H1 (cell line): ENCODE results near the gene TNFRSF11A. TPM values are rescaled to one million over a fixed set of nuclear protein-coding genes. Genes with fewer than 3 reads are reported as not detected.
A peak's percentile ranks its signal among the peaks of the same experiment; 100 is the strongest.

Experiments
- CTCF ChIA-PET: fragments of 300-600 bp; sonication (Branson Sonifier 250); formaldehyde crosslinking; loops from one replicate; lab custom pipeline; 2021; ENCODE audit not compliant: partially characterized antibody; lab: Charles Lee
- POLR2A ChIA-PET: fragments of 300-600 bp; sonication (Branson Sonifier 250); formaldehyde crosslinking; loops from one replicate; lab custom pipeline; 2021; ENCODE audit warnings: inconsistent platforms; ENCODE audit not compliant: partially characterized antibody; lab: Charles Lee
- DNase-seq, 2 experiments: peaks; one replicate each; pipeline versions ENCODE4 v3.0.0 to v3.0.0-alpha.2; 2010 to 2022; ENCODE audit warnings: low spot score in 2 of 2, low read depth in 1 of 2, mixed read lengths in 1 of 2
- FAIRE-seq: peaks from 2 replicates; lab custom pipeline; 2011; peaks lifted over from hg19 to GRCh38; lab: Jason Lieb, UNC
- H2AFZ ChIP-seq: 2 replicates; pipeline ENCODE4 v1.8.1; 2012; ENCODE audit warnings: low read length, inconsistent platforms
- H2AK5ac ChIP-seq: 2 replicates; pipeline ENCODE4 v1.6.1; 2013; ENCODE audit warnings: low read depth, low read length
- H2BK120ac ChIP-seq: replicated peaks from 2 replicates; pipeline ENCODE3; 2013; ENCODE audit warnings: low read depth, low read length, inconsistent platforms
- H2BK12ac ChIP-seq: 2 replicates; pipeline ENCODE4 v1.6.1; 2013; ENCODE audit warnings: low read depth, low read length
- H2BK15ac ChIP-seq: 2 replicates; pipeline ENCODE4 v1.6.1; 2013; ENCODE audit warnings: low read length
- H2BK20ac ChIP-seq: 2 replicates; pipeline ENCODE4 v1.6.1; 2013; ENCODE audit warnings: low read length
- H2BK5ac ChIP-seq: 2 replicates; pipeline ENCODE4 v1.6.1; 2013; ENCODE audit warnings: low read depth, low read length
- H3K14ac ChIP-seq: 2 replicates; pipeline ENCODE4 v1.6.1; 2013; ENCODE audit warnings: inconsistent platforms; ENCODE audit not compliant: insufficient read length
- H3K18ac ChIP-seq: 2 replicates; pipeline ENCODE4 v1.6.1; 2013; ENCODE audit warnings: low read length; ENCODE audit errors: extremely low read depth
- H3K23ac ChIP-seq: 2 replicates; pipeline ENCODE4 v1.6.1; 2013; ENCODE audit warnings: inconsistent platforms; ENCODE audit not compliant: insufficient read length
- H3K23me2 ChIP-seq: 2 replicates; pipeline ENCODE4 v1.6.1; 2013; ENCODE audit warnings: low read depth, low read length
- H3K27ac ChIP-seq: 2 replicates; pipeline ENCODE4 v1.6.1; 2011; ENCODE audit warnings: low read depth, low read length, inconsistent platforms
- H3K27me3 ChIP-seq, 4 experiments: replicated peaks in 1 of 4; 1 replicate in 1 of 4; 2 replicates in 3 of 4; pipeline versions ENCODE4 v1.6.1 to v1.8.1; 2011 to 2013; ENCODE audit warnings: low read length in 3 of 4, mild to moderate bottlenecking in 3 of 4, inconsistent platforms in 2 of 4, mixed read lengths in 2 of 4, moderate library complexity in 1 of 4; ENCODE audit not compliant: control insufficient read depth in 3 of 4, insufficient read depth in 3 of 4; ENCODE audit errors: extremely low read depth in 1 of 4
- H3K36me3 ChIP-seq, 4 experiments: 2 replicates each; pipeline versions ENCODE4 v1.6.1 to v1.8.1; 2011 to 2013; ENCODE audit warnings: mild to moderate bottlenecking in 4 of 4, low read length in 3 of 4, moderate library complexity in 2 of 4, control low read depth in 1 of 4, inconsistent platforms in 1 of 4; ENCODE audit not compliant: insufficient read depth in 4 of 4, control insufficient read depth in 2 of 4
- H3K4ac ChIP-seq: replicated peaks from 2 replicates; pipeline ENCODE3; 2013; ENCODE audit warnings: low read length, low read depth, mixed read lengths, inconsistent platforms; ENCODE audit not compliant: insufficient read length
- H3K4me1 ChIP-seq, 4 experiments: replicated peaks in 1 of 4; 1 replicate in 1 of 4; 2 replicates in 3 of 4; pipeline versions ENCODE4 v1.6.1 to v1.8.1; 2011 to 2013; ENCODE audit warnings: low read length in 3 of 4, inconsistent platforms in 2 of 4, mixed read lengths in 1 of 4; ENCODE audit not compliant: insufficient read depth in 4 of 4, control insufficient read depth in 3 of 4
- H3K4me2 ChIP-seq, 2 experiments: 2 replicates each; pipeline versions ENCODE4 v1.6.1 to v1.8.1; 2011 to 2013; ENCODE audit warnings: low read depth in 2 of 2, low read length in 2 of 2, control low read depth in 1 of 2, inconsistent platforms in 1 of 2, mild to moderate bottlenecking in 1 of 2; ENCODE audit not compliant: insufficient read depth in 1 of 2
- H3K4me3 ChIP-seq, 4 experiments: fragments of 200-600, 300-600 bp in 1 of 4; sonication (generic), shearing (Covaris generic), sonication (Bioruptor Twin) in 1 of 4; 2 replicates each; pipeline versions ENCODE4 v1.5.1 to v1.8.1; 2011 to 2016; ENCODE audit warnings: low read length in 4 of 4, low read depth in 3 of 4, control low read depth in 2 of 4, inconsistent platforms in 2 of 4, mild to moderate bottlenecking in 2 of 4, mixed read lengths in 1 of 4, moderate library complexity in 1 of 4; ENCODE audit not compliant: insufficient read depth in 2 of 4; ENCODE audit errors: extremely low read depth in 1 of 4
- H3K56ac ChIP-seq: replicated peaks from 2 replicates; pipeline ENCODE3; 2013; ENCODE audit warnings: low read depth, mild to moderate bottlenecking, mixed read lengths, low read length, inconsistent platforms; ENCODE audit not compliant: insufficient read length
- H3K79me1 ChIP-seq: 2 replicates; pipeline ENCODE4 v1.6.1; 2013; ENCODE audit warnings: low read depth, low read length, control low read depth
- H3K79me2 ChIP-seq, 2 experiments: 2 replicates each; pipeline versions ENCODE4 v1.6.1 to v1.8.1; 2012 to 2013; ENCODE audit warnings: low read length in 2 of 2, mild to moderate bottlenecking in 2 of 2, inconsistent platforms in 1 of 2; ENCODE audit not compliant: insufficient read depth in 2 of 2, control insufficient read depth in 1 of 2
- H3K9ac ChIP-seq, 4 experiments: replicated peaks in 1 of 4; 1 replicate in 1 of 4; 2 replicates in 3 of 4; pipeline versions ENCODE4 v1.6.1 to v1.8.1; 2011 to 2013; ENCODE audit warnings: low read depth in 3 of 4, low read length in 3 of 4, control low read depth in 2 of 4, mild to moderate bottlenecking in 2 of 4, moderate library complexity in 2 of 4, inconsistent platforms in 1 of 4; ENCODE audit errors: extremely low read depth in 1 of 4
- H3K9me3 ChIP-seq, 2 experiments: 2 replicates each; pipeline versions ENCODE4 v1.6.1 to v1.8.1; 2012 to 2013; ENCODE audit warnings: mild to moderate bottlenecking in 2 of 2, moderate library complexity in 2 of 2, control low read depth in 1 of 2, inconsistent platforms in 1 of 2, low read depth in 1 of 2, low read length in 1 of 2, mixed read lengths in 1 of 2; ENCODE audit not compliant: insufficient read depth in 2 of 2
- H4K20me1 ChIP-seq, 2 experiments: replicated peaks in 1 of 2; 2 replicates each; pipeline versions ENCODE3 to v1.8.1; 2011 to 2013; ENCODE audit warnings: inconsistent platforms in 2 of 2, low read length in 2 of 2, mild to moderate bottlenecking in 1 of 2; ENCODE audit not compliant: insufficient read depth in 2 of 2, control insufficient read depth in 1 of 2
- H4K5ac ChIP-seq: 2 replicates; pipeline ENCODE4 v1.6.1; 2013; ENCODE audit warnings: low read length, low read depth, mixed read lengths, inconsistent platforms; ENCODE audit not compliant: insufficient read length
- H4K8ac ChIP-seq: 2 replicates; pipeline ENCODE4 v1.8.0; 2013; ENCODE audit warnings: mild to moderate bottlenecking, moderate library complexity, low read length, inconsistent platforms; ENCODE audit not compliant: insufficient read depth; ENCODE audit errors: extremely low read depth
- H4K91ac ChIP-seq: replicated peaks from 2 replicates; pipeline ENCODE3; 2013; ENCODE audit warnings: low read length, mixed read lengths, inconsistent platforms; ENCODE audit not compliant: insufficient read length
- BACH1 ChIP-seq: IDR thresholded peaks from 2 replicates; pipeline ENCODE4 v1.6.1; 2012; ENCODE audit warnings: low read length, improper control_type of control experiment
- RAD21 ChIP-seq, 2 experiments: IDR thresholded peaks in 1 of 2; conservative IDR thresholded peaks in 1 of 2; 2 replicates each; pipeline ENCODE4 v1.6.1; 2011; ENCODE audit warnings: low read depth in 2 of 2, low read length in 2 of 2, improper control_type of control experiment in 1 of 2, inconsistent platforms in 1 of 2, mild to moderate bottlenecking in 1 of 2, moderate library complexity in 1 of 2
- RFX5 ChIP-seq: IDR thresholded peaks from 2 replicates; pipeline ENCODE4 v1.6.1; 2011; ENCODE audit warnings: low read depth, low read length, improper control_type of control experiment, borderline replicate concordance
- TAF7 ChIP-seq: optimal IDR thresholded peaks from 2 replicates; pipeline ENCODE3; 2011; ENCODE audit warnings: low read depth, mild to moderate bottlenecking, inconsistent platforms, low read length, moderate library complexity, borderline replicate concordance
- WGBS, 2 experiments: shearing (Covaris generic) in 1 of 2; methylation state at CpG; one replicate each; pipeline versions ENCODE4 v1.1.6 to v1.1.7; 2013 to 2015; ENCODE audit warnings: low lambda C conversion rate in 2 of 2, mixed read lengths in 2 of 2, inconsistent platforms in 1 of 2, low coverage in 1 of 2, missing lambda C conversion rate in 1 of 2; ENCODE audit not compliant: insufficient replicate concordance in 2 of 2, insufficient coverage in 1 of 2, insufficient read length in 1 of 2; ENCODE audit errors: extremely low coverage in 1 of 2, missing lambda C conversion rate in 1 of 2; 5-methylcytosine and 5-hydroxymethylcytosine counted together
- polyA plus RNA-seq, 7 experiments: library from polyadenylated mRNA; depleted of rRNA in 3 of 7; stranded (reverse) in 5 of 7; unstranded in 2 of 7; fragments of >200 nt in 5 of 7; fragments of 200-250 nt in 2 of 7; gene quantifications; 1 replicate in 5 of 7; 2 replicates in 1 of 7; 4 replicates in 1 of 7; pipeline versions ENCODE4 v1.2.1 to v1.2.3, GENCODE V29; 2011 to 2013; ENCODE audit warnings: missing spikeins in 2 of 7, mixed read lengths in 2 of 7
- total RNA-seq: library from RNA; stranded (reverse); fragmentation: NEBNext Ultra II Directional; extraction: Animal tissue kit (Norgen Biotek cat#: 25700); gene quantifications from 2 replicates; pipeline ENCODE4 v1.2.1, GENCODE V29; 2021
- TF ChIP-seq, protein P1 (sequence below), 3 experiments: IDR thresholded peaks; 1 replicate in 2 of 3; 2 replicates in 1 of 3; pipeline versions ENCODE4 v1.5.1 to v1.6.1; 2011; ENCODE audit warnings: low read length in 3 of 3, mild to moderate bottlenecking in 3 of 3, inconsistent platforms in 2 of 3, low read depth in 1 of 3, moderate library complexity in 1 of 3; ENCODE audit not compliant: insufficient read depth in 1 of 3; ENCODE audit errors: control extremely low read depth in 1 of 3

TNFRSF11A gene
- total and polyA plus RNA-seq, 2 of the 8 experiments (the other 6 are each of a cell fraction or from before 2014, with no cell fraction given) = 8.7 to 10.6 TPM

DNA sequence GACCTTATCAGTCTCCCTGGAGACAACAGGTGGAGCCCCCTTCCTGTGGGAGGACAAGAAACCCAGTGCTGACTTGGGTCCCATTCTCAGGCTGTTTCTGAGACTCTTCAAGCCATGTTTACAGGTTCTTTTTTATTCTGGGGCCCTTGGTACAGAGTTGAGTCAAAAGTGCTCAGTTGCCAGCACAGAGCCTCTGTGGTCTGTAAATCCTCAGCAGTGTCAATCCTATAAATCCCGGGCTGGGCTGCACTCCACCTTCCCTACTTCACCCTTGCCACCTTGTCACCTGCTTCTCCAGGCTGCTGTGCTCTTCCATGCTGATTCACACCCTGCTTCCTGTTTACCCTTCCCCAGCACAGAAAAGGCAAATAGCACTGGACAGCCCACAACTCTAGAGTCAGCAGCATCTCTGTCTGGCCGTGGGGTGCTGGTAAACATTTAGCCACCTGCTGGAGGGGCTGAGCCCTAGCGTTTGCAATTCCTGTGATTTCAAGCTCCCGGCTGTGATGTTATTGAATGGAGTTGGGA lies 74.7 kb downstream of the TNFRSF11A start:
- FAIRE-seq = peak; percentile 45

More for the DNA sequence above, 74.7 kb downstream of the TNFRSF11A start:
- no peaks in the 10 kb centered on the region for H3K79me2 ChIP-seq
- H3K23me2 ChIP-seq = no peaks in the 10 kb centered on the region
- no peak overlapping the region for H3K9ac ChIP-seq
- H3K4ac ChIP-seq = peak overlapping the region; percentile 69
- no peaks in the 10 kb centered on the region for H3K27me3 ChIP-seq
- POLR2A ChIA-PET = interaction anchor here (1.0 kb wide), 1 partner anchor 10 kb away, joined by 4 read pairs; no protein-coding TSS in a partner anchor
- CTCF ChIA-PET = interaction anchor here (0.5 to 5.3 kb wide), 15 partner anchors 11 to 312 kb away, joined by 3 to 36 read pairs (median 5); no protein-coding TSS in a partner anchor
- no peaks in the 10 kb centered on the region for H3K36me3 ChIP-seq
- no peak overlapping the region for H3K56ac ChIP-seq
- H2BK5ac ChIP-seq = no peak overlapping the region
- 53% methylated on average over 4 of the region's 4 CpGs; no CpG with 5 or more reads in 1 of the 2 experiments for WGBS, 2 experiments
- no peak for TF ChIP-seq RFX5
- peak; percentile 41 to 57; a peak in 3 of 4 replicates for TF ChIP-seq RAD21 (IDR thresholded peaks at IDR 0.05 in 1 of 2, conservative IDR thresholded peaks at IDR 0.05 in 1 of 2; ENCODE audit: low read depth in 2 of 2, low read length in 2 of 2)
- TF ChIP-seq TAF7 = no peak
- TF ChIP-seq, protein P1, sequence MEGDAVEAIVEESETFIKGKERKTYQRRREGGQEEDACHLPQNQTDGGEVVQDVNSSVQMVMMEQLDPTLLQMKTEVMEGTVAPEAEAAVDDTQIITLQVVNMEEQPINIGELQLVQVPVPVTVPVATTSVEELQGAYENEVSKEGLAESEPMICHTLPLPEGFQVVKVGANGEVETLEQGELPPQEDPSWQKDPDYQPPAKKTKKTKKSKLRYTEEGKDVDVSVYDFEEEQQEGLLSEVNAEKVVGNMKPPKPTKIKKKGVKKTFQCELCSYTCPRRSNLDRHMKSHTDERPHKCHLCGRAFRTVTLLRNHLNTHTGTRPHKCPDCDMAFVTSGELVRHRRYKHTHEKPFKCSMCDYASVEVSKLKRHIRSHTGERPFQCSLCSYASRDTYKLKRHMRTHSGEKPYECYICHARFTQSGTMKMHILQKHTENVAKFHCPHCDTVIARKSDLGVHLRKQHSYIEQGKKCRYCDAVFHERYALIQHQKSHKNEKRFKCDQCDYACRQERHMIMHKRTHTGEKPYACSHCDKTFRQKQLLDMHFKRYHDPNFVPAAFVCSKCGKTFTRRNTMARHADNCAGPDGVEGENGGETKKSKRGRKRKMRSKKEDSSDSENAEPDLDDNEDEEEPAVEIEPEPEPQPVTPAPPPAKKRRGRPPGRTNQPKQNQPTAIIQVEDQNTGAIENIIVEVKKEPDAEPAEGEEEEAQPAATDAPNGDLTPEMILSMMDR (IDR thresholded peaks at IDR 0.05; ENCODE audit: control extremely low read depth in 1 of 3, insufficient read depth in 1 of 3, low read depth in 1 of 3, low read length in 3 of 3) = peak; percentile 43 to 67 (median 55)
- 0 out of 2 replicates have a peak, but pooled peaks have one; percentile 44 for TF ChIP-seq BACH1
- no peak overlapping the region for H3K23ac ChIP-seq
- H3K18ac ChIP-seq = no peak overlapping the region
- no peak overlapping the region for H2BK12ac ChIP-seq
- H2BK20ac ChIP-seq = no peak overlapping the region
- no peak overlapping the region for H2BK15ac ChIP-seq
- peak overlapping the region; percentile 35 for H4K91ac ChIP-seq
- no peak overlapping the region for H2AK5ac ChIP-seq
- DNase-seq = no peak
- H4K20me1 ChIP-seq = no peaks in the 10 kb centered on the region
- no peak overlapping the region for H3K4me2 ChIP-seq
- peak overlapping the region; percentile 22; the same call in 1 of the 2 replicates for H2AFZ ChIP-seq
- no peak overlapping the region for H4K8ac ChIP-seq
- H3K9me3 ChIP-seq = peaks cover 0 to 8% of the 10 kb centered on the region in 2 experiments; a peak in 1 of 4 replicates
- H3K79me1 ChIP-seq = no peaks in the 10 kb centered on the region
- peaks cover 3 to 6% (median 4%) of the 10 kb centered on the region in 4 experiments; a peak in 4 of 7 replicates for H3K4me1 ChIP-seq
- H3K14ac ChIP-seq = no peak overlapping the region
- H3K27ac ChIP-seq = no peak overlapping the region
- H4K5ac ChIP-seq = no peak overlapping the region
- no peak overlapping the region for H3K4me3 ChIP-seq
- no peak overlapping the region for H2BK120ac ChIP-seq
